ENCODE measurements around the gene FAM120A.

The FAM120A gene

DNA sequence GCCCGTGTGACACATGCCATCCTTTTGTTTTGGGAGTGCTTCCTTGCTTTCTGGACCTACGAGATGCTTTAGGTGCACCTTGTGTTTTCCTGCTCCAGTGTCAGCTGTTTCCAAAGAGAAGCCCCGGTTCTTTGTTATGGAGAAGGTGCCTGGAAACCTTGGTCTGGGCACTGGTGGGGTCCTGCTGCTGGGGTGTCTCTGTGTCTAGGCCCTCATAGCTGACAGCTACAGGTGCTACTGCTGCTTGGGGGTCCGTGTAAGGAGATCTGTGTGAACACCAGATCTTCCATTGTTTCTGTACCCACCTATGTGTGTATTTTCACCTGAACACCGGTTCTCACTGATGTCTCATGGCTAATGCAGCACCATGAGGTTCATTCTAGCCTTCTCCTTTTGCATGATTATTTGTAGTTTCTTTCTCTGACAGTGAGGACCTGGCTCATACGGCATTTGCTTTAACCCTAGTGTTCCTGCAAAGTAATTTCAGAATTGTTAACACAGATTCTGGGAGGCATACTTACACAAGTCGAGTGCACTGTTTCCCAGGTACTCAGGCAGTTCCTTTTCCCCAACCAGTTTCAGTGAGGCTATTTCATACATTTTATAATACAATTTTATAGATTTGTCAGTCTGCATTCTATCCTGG, 15.1 kb downstream of the FAM120A start:
- DNase-seq (ENCODE audit: insufficient read length, low spot score) (no peak), FAIRE-seq (no peak)
- TF ChIP-seq SPI1 (IDR thresholded peaks at IDR 0.05; ENCODE audit: low read depth, low read length): no peak
- TF ChIP-seq PAX5 (IDR thresholded peaks at IDR 0.05; ENCODE audit: insufficient read depth, low read length, severe bottlenecking): no peak
- no peak for TF ChIP-seq POU2F2 (IDR thresholded peaks at IDR 0.05; ENCODE audit: low read depth, low read length)

- FAIRE-seq (no peak), DNase-seq (ENCODE audit: insufficient read length, low spot score) (no peak)
- no peak for TF ChIP-seq POLR2A (IDR thresholded peaks at IDR 0.05; ENCODE audit: low read depth, low read length)
- TF ChIP-seq SPI1 (IDR thresholded peaks at IDR 0.05; ENCODE audit: low read depth, low read length): no peak
- TF ChIP-seq POLR2AphosphoS5 (IDR thresholded peaks at IDR 0.05; ENCODE audit: low read depth, low read length): no peak
- no peak for TF ChIP-seq PAX5 (IDR thresholded peaks at IDR 0.05; ENCODE audit: insufficient read depth, low read length, severe bottlenecking)
- no peak for TF ChIP-seq TAF1 (IDR thresholded peaks at IDR 0.05; ENCODE audit: low read depth, low read length)
- TF ChIP-seq POU2F2 (IDR thresholded peaks at IDR 0.05; ENCODE audit: low read depth, low read length): no peak
Measured at GRCh38 chr9:93467062-93467416, 15.6 kb downstream of the FAM120A start.

- FAIRE-seq: no peak
- TF ChIP-seq PAX5 (IDR thresholded peaks at IDR 0.05; ENCODE audit: insufficient read depth, low read length, severe bottlenecking) (no peak), POLR2AphosphoS5 (IDR thresholded peaks at IDR 0.05; ENCODE audit: low read depth, low read length) (no peak), POU2F2 (IDR thresholded peaks at IDR 0.05; ENCODE audit: low read depth, low read length) (no peak), SPI1 (IDR thresholded peaks at IDR 0.05; ENCODE audit: low read depth, low read length) (no peak), TAF1 (IDR thresholded peaks at IDR 0.05; ENCODE audit: low read depth, low read length) (no peak), POLR2A (IDR thresholded peaks at IDR 0.05; ENCODE audit: low read depth, low read length) (no peak)
- DNase-seq (ENCODE audit: insufficient read length, low spot score): no peak
Measured at GRCh38 chr9:93467462-93467861, 16.0 kb downstream of the FAM120A start.

DNA sequence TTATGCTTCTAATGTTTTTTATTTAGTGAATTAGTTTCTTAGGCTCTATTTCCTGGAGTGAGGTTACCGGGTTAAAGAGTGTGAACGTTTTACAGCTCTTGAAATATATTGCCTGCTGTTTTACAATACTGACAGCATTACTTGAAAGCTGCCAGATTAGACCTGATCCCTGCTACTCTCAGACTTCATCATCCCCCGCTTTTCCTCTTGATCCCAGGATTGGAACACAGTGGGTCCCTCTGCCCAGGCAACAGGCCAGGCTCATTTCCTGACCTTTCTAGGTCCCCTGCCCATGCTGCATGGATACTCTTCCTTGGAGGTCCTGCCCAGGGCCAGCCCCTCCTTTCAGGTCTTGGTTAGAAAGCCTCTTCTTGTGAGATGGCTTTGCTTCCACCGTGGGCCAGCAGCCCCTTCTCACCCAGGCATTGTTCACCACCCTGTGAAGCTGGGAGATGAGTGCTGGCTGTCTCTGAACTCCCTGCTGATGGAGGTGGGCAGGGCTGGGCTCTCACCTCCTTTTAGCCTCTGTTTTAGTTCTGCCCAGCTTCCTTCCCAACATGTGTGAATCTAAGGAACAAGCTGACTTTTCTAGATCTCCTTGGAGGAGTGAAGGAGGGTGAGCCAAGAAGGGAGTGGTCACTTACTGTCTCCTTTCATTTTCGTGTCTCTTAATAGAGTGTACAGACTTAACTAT, 17.4 kb downstream of the FAM120A start:
- TF ChIP-seq POU2F2 (IDR thresholded peaks at IDR 0.05; ENCODE audit: low read depth, low read length) (no peak), TAF1 (IDR thresholded peaks at IDR 0.05; ENCODE audit: low read depth, low read length) (no peak), PAX5 (IDR thresholded peaks at IDR 0.05; ENCODE audit: insufficient read depth, low read length, severe bottlenecking) (no peak), SPI1 (IDR thresholded peaks at IDR 0.05; ENCODE audit: low read depth, low read length) (no peak), POLR2AphosphoS5 (IDR thresholded peaks at IDR 0.05; ENCODE audit: low read depth, low read length) (no peak), POLR2A (IDR thresholded peaks at IDR 0.05; ENCODE audit: low read depth, low read length) (no peak)
- DNase-seq (ENCODE audit: insufficient read length, low spot score) (no peak), FAIRE-seq (no peak)

DNA sequence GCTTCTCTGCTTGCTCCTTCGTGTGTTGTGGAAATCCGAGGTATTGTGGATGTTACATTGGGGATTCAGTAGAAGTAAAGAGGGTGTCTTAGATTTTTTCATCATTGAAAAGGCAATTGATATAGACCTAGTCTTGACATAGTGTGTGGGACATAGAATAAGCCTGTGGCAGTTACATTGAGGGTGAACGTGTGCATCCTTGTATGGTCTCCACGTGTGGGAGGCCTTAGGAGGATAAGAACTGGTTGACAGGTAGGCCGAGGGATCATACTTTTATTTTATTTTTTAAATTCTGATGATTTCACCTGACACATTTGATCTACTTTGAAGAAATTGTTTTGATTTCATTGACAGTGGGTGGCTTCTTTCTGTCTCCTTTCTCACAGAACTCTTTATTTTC, 18.9 kb downstream of the FAM120A start:
- no peak for TF ChIP-seq PAX5 (IDR thresholded peaks at IDR 0.05; ENCODE audit: insufficient read depth, low read length, severe bottlenecking)
- TF ChIP-seq POLR2A (IDR thresholded peaks at IDR 0.05; ENCODE audit: low read depth, low read length): no peak
- no peak for TF ChIP-seq POU2F2 (IDR thresholded peaks at IDR 0.05; ENCODE audit: low read depth, low read length)
- no peak for TF ChIP-seq POLR2AphosphoS5 (IDR thresholded peaks at IDR 0.05; ENCODE audit: low read depth, low read length)
- no peak for TF ChIP-seq TAF1 (IDR thresholded peaks at IDR 0.05; ENCODE audit: low read depth, low read length)
- TF ChIP-seq SPI1 (IDR thresholded peaks at IDR 0.05; ENCODE audit: low read depth, low read length): no peak
- no peak for FAIRE-seq
- no peak for DNase-seq (ENCODE audit: insufficient read length, low spot score)

GRCh38 chr9:93471124-93471523, 19.6 kb downstream of the FAM120A start:
- DNase-seq (ENCODE audit: insufficient read length, low spot score): no peak
- TF ChIP-seq POLR2AphosphoS5 (IDR thresholded peaks at IDR 0.05; ENCODE audit: low read depth, low read length) (no peak), POLR2A (IDR thresholded peaks at IDR 0.05; ENCODE audit: low read depth, low read length) (no peak), SPI1 (IDR thresholded peaks at IDR 0.05; ENCODE audit: low read depth, low read length) (no peak), TAF1 (IDR thresholded peaks at IDR 0.05; ENCODE audit: low read depth, low read length) (no peak), POU2F2 (IDR thresholded peaks at IDR 0.05; ENCODE audit: low read depth, low read length) (no peak), PAX5 (IDR thresholded peaks at IDR 0.05; ENCODE audit: insufficient read depth, low read length, severe bottlenecking) (no peak)
- FAIRE-seq: no peak

- no peak for TF ChIP-seq POU2F2 (IDR thresholded peaks at IDR 0.05; ENCODE audit: low read depth, low read length)
- TF ChIP-seq TAF1 (IDR thresholded peaks at IDR 0.05; ENCODE audit: low read depth, low read length): no peak
- TF ChIP-seq PAX5 (IDR thresholded peaks at IDR 0.05; ENCODE audit: insufficient read depth, low read length, severe bottlenecking): no peak
- no peak for TF ChIP-seq POLR2A (IDR thresholded peaks at IDR 0.05; ENCODE audit: low read depth, low read length)
- no peak for TF ChIP-seq POLR2AphosphoS5 (IDR thresholded peaks at IDR 0.05; ENCODE audit: low read depth, low read length)
- TF ChIP-seq SPI1 (IDR thresholded peaks at IDR 0.05; ENCODE audit: low read depth, low read length): no peak
- FAIRE-seq (no peak), DNase-seq (ENCODE audit: insufficient read length, low spot score) (no peak)
Measured at GRCh38 chr9:93473411-93473810, 21.9 kb downstream of the FAM120A start.

DNA sequence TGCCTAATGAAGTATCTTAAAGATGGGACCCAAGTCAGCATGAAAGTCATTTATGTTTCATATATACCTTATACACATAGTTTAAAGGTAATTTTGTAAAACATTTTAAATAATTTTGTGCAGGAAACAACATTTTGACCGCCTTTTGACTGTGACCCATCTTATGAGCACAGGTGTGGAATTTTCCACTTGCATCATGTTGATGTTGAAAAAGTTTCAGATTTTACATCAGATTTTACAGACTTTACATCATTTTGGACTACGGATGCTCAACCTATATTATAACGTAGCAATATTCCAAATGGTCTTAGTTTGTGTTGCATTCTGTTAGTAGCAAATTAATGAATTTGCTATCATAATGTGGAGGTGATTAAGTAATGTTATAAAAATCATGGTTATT, 23.6 kb downstream of the FAM120A start:
- no peak for DNase-seq (ENCODE audit: insufficient read length, low spot score)
- TF ChIP-seq POU2F2 (IDR thresholded peaks at IDR 0.05; ENCODE audit: low read depth, low read length) (no peak), POLR2AphosphoS5 (IDR thresholded peaks at IDR 0.05; ENCODE audit: low read depth, low read length) (no peak), PAX5 (IDR thresholded peaks at IDR 0.05; ENCODE audit: insufficient read depth, low read length, severe bottlenecking) (no peak), POLR2A (IDR thresholded peaks at IDR 0.05; ENCODE audit: low read depth, low read length) (no peak), SPI1 (IDR thresholded peaks at IDR 0.05; ENCODE audit: low read depth, low read length) (no peak), TAF1 (IDR thresholded peaks at IDR 0.05; ENCODE audit: low read depth, low read length) (no peak)
- no peak for FAIRE-seq

DNA sequence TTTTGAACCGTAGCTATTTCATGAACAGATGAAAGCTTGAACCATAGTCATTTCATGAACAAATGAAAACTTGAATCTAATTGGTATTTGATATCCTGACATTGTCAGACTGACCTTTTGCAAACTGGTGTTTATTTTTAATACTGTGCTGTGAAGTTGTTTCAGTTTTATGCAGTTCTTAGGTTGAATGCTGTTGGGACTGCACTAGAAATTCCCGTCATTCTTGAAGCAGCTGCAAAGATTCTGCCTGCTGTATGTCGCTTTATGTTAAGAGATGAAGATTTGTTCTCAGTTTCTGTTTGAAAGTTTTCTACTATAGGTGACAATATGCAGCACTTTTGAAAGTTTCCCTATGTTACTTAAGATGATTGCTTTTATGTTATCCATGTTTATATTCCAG, 24.4 kb downstream of the FAM120A start:
- FAIRE-seq: no peak

More for the DNA sequence above, 24.4 kb downstream of the FAM120A start:
- no peak for DNase-seq (ENCODE audit: insufficient read length, low spot score)
- no peak for TF ChIP-seq POLR2AphosphoS5 (IDR thresholded peaks at IDR 0.05; ENCODE audit: low read depth, low read length)
- TF ChIP-seq POLR2A (IDR thresholded peaks at IDR 0.05; ENCODE audit: low read depth, low read length): no peak
- no peak for TF ChIP-seq TAF1 (IDR thresholded peaks at IDR 0.05; ENCODE audit: low read depth, low read length)
- TF ChIP-seq POU2F2 (IDR thresholded peaks at IDR 0.05; ENCODE audit: low read depth, low read length): no peak
- no peak for TF ChIP-seq SPI1 (IDR thresholded peaks at IDR 0.05; ENCODE audit: low read depth, low read length)
- no peak for TF ChIP-seq PAX5 (IDR thresholded peaks at IDR 0.05; ENCODE audit: insufficient read depth, low read length, severe bottlenecking)

Measured in GM12891 (cell line).